Prostate gland (tissue), 2 donors: ENCODE results near the gene KIDINS220. TPM values are rescaled to one million over a fixed set of nuclear protein-coding genes. Genes with fewer than 3 reads are reported as not detected.

Experiments used
- DNase-seq: peaks from one replicate; pipeline ENCODE4 v3.0.0-alpha.2; 2019; ENCODE audit warnings: low spot score
- H3K27ac ChIP-seq, 2 donors: fragments of 200-600 bp; sonication (generic); 2 replicates each; pipeline ENCODE4 v1.5.1; 2017 to 2019
- H3K27me3 ChIP-seq: fragments of 200-600 bp; sonication (generic); replicated peaks from 2 replicates; pipeline ENCODE4 v1.5.1; 2019; ENCODE audit not compliant: insufficient read depth
- H3K36me3 ChIP-seq, 2 donors: fragments of 200-600 bp; sonication (generic); 1 replicate in 1 of 2; 2 replicates in 1 of 2; pipeline versions ENCODE4 v1.5.1 to v1.8.1; 2017 to 2019
- H3K4me1 ChIP-seq: fragments of 200-600 bp; sonication (generic); replicated peaks from 2 replicates; pipeline ENCODE4 v1.5.1; 2019
- H3K4me3 ChIP-seq, 2 donors: fragments of 200-600 bp; sonication (generic); 2 replicates each; pipeline ENCODE4 v1.5.1; 2017 to 2019
- H3K9me3 ChIP-seq: fragments of 200-600 bp; sonication (generic); 2 replicates; pipeline ENCODE4 v1.5.1; 2017
- POLR2A ChIP-seq: fragments of 450-650 bp; IDR thresholded peaks from one replicate; pipeline ENCODE4 v1.6.1; 2016; ENCODE audit warnings: antibody characterized with exemption, mild to moderate bottlenecking
- POLR2AphosphoS5 ChIP-seq: sonication (generic); formaldehyde crosslinking; IDR thresholded peaks from one replicate; pipeline ENCODE4 v1.6.1; 2017; ENCODE audit warnings: antibody characterized with exemption
- WGBS: methylation state at CpG from one replicate; pipeline ENCODE4 v1.1.5; 2018; 5-methylcytosine and 5-hydroxymethylcytosine counted together
- intact Hi-C: fragments of 100-400 bp; cut with DNase I; formaldehyde crosslinking; loops from one replicate; pipeline ENCODE4 v1.14.2; 2022
- total RNA-seq, 2 donors: library from RNA; depleted of rRNA; stranded (reverse); fragments of >200 nt; gene quantifications; one replicate each; pipeline ENCODE4 v1.1.0, GENCODE V29; 2016
- TF ChIP-seq, protein P1 (sequence below), 4 experiments: fragments of 200-600 bp in 2 of 4; fragments of 450-650 bp in 2 of 4; sonication (generic) in 2 of 4; IDR thresholded peaks; 1 replicate in 3 of 4; 2 replicates in 1 of 4; pipeline ENCODE4 v1.5.1; 2016 to 2019; ENCODE audit warnings: antibody characterized with exemption in 4 of 4, mild to moderate bottlenecking in 2 of 4, moderate library complexity in 2 of 4

Gene KIDINS220
- total RNA-seq, 2 donors from 2014 or later = 46.2 to 84.5 TPM

DNA sequence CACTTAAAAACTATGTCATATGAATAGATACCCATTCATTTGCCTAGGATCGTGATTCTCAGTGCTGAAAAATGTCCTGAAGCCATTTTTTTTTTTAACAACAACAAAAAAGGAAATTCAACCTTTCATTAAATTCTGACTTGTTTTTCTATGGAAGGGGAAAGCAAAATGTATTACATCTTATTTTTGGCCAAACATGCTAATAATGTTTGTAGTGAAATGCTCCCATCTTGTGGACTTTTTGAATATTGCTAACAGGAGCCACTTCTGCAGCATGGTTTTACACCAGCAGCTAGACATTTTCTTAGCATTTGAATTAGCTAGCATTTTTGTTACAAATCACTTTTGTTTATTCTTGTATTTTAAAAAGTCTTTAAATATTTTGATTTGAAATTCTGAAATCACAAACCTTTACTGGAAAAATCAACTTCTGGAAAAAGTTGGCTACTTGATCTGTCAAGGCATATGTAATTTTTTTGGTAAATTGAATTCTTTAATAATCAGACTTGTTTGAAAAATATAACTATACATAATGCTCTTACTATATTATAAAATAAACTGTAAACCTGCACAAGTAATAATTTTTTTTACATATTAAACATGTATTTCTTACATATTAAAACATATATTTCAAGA lies 75.8 kb downstream of the KIDINS220 start:
- TF ChIP-seq POLR2A = no peak
- TF ChIP-seq POLR2AphosphoS5 = no peak
- TF ChIP-seq, protein P1, sequence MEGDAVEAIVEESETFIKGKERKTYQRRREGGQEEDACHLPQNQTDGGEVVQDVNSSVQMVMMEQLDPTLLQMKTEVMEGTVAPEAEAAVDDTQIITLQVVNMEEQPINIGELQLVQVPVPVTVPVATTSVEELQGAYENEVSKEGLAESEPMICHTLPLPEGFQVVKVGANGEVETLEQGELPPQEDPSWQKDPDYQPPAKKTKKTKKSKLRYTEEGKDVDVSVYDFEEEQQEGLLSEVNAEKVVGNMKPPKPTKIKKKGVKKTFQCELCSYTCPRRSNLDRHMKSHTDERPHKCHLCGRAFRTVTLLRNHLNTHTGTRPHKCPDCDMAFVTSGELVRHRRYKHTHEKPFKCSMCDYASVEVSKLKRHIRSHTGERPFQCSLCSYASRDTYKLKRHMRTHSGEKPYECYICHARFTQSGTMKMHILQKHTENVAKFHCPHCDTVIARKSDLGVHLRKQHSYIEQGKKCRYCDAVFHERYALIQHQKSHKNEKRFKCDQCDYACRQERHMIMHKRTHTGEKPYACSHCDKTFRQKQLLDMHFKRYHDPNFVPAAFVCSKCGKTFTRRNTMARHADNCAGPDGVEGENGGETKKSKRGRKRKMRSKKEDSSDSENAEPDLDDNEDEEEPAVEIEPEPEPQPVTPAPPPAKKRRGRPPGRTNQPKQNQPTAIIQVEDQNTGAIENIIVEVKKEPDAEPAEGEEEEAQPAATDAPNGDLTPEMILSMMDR (IDR thresholded peaks at IDR 0.05) = peak in 2 of 4 experiments; percentile 49 to 56
- Histone ChIP-seq H3K27me3 (no peaks in the 10 kb centered on the region), H3K9me3 (no peaks in the 10 kb centered on the region), H3K4me3 (no peak overlapping the region), H3K36me3 (no peaks in the 10 kb centered on the region), H3K4me1 (no peaks in the 10 kb centered on the region), H3K27ac (no peak overlapping the region)
- intact Hi-C loops = loop anchor here (10.0 kb wide), 2 partner anchors 1327 to 1667 kb away; no protein-coding TSS in a partner anchor
- no peak for DNase-seq
- 69% methylated on average over 1 of the region's 1 CpG for WGBS

DNA sequence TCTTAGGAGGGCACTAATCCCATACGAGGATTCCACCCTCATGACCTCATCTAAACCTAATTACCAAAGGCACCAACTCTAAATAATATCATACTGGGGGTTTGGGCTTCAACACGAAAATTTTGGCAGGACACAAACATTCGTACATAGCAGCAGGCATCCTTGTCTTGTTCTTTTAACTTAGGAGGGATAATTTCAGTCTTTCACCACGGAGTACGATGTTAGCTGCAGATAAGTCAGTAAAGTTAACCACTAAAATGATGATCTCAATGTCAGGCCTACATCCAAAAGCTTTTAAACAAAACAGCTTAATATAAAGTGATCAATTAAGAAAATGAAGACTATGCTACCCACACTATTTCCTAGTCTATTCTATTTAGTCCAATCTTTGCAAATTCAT lies 80.7 kb downstream of the KIDINS220 start:
- no peaks in the 10 kb centered on the region for H3K27me3 ChIP-seq
- TF ChIP-seq POLR2AphosphoS5 (no peak), POLR2A (no peak)
- TF ChIP-seq, protein P1 (IDR thresholded peaks at IDR 0.05) = no peak
- no peak overlapping the region for H3K27ac ChIP-seq
- no peaks in the 10 kb centered on the region for H3K9me3 ChIP-seq
- DNase-seq = no peak
- WGBS = 93% methylated on average over 5 of the region's 5 CpGs
- intact Hi-C loops = no loop called here
- no peak overlapping the region for H3K4me3 ChIP-seq
- H3K4me1 ChIP-seq = no peaks in the 10 kb centered on the region
- H3K36me3 ChIP-seq = no peaks in the 10 kb centered on the region

DNA sequence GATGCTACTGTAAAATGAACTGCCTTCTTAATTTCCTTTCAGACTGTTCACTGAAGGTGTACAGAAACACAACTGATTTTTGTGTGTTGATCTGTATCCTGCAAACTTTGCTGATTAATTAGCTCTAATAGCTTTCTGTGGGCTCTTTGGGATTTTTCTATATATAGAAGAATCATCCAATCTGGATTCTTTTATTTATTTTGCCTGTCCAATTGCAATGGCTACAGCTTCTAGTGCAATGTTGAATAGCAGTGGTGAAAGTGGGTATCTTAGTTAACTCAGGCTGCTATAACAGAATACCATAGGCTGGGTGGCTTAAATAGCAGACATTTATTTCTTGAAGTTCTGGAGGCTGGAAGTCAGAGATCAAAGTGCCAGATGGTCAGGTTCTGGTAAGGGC lies 81.2 kb downstream of the KIDINS220 start:
- no peaks in the 10 kb centered on the region for H3K4me1 ChIP-seq
- intact Hi-C loops = no loop called here
- H3K36me3 ChIP-seq = no peaks in the 10 kb centered on the region
- no peak overlapping the region for H3K4me3 ChIP-seq
- no peaks in the 10 kb centered on the region for H3K27me3 ChIP-seq
- H3K27ac ChIP-seq = no peak overlapping the region
- TF ChIP-seq, protein P1 (IDR thresholded peaks at IDR 0.05) = no peak
- no peak for TF ChIP-seq POLR2AphosphoS5
- no peak for TF ChIP-seq POLR2A
- no peaks in the 10 kb centered on the region for H3K9me3 ChIP-seq
- no peak for DNase-seq

DNA sequence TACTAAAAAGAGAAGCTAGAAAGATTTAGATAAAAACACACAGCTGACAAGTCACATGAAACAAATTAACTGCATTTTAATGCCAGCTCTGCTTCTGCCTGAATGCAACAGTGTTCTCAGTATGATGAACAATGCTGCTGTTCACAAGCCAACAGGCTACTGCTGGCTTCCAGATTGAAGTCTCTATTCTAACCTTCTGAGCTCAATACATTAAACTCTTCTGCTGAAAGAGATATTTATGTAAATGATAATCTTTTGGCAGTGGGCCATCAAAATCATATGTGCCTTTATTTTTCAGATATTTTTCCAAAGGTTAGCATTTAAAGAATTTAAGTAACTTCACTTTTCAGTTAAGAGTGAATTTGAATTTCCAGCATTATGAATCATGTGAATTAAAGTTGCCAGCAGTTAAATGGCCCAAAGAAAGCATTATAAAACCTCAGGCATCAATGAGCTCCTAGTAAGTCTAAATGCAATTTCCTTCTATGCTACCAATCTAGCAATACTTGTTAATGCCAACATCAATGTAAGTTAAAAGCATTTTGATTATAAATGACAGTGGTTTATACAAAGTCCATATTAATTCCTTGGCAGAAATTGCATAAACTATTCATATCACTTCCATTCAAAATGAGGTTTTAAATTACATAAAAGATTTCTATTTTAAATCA lies 83.2 kb downstream of the KIDINS220 start:
- intact Hi-C loops = no loop called here
- Histone ChIP-seq H3K27ac (no peak overlapping the region), H3K9me3 (no peaks in the 10 kb centered on the region)

DNA sequence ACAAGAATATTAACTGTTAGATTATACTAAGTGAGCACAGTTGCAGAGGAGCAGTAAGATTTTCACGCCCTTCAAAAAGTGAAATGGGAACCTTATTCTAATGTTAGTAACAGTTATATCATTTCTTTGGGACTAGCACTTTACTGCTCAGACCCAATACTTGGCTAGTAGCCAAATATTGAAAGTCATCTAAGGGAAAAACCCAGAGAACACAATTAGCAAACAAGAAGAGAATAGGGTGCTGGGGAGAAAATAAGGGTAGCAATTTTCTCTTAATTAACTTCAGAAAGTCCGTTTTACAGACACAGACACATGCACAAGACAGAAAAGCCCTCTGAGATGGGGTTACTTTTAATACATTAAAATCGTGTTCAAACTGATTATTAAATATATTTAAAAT lies 83.8 kb downstream of the KIDINS220 start:
- TF ChIP-seq POLR2A (no peak), POLR2AphosphoS5 (no peak)
- TF ChIP-seq, protein P1 (IDR thresholded peaks at IDR 0.05) = no peak
- Histone ChIP-seq H3K27ac (no peak overlapping the region), H3K4me1 (no peaks in the 10 kb centered on the region), H3K27me3 (no peaks in the 10 kb centered on the region), H3K9me3 (no peaks in the 10 kb centered on the region), H3K36me3 (no peaks in the 10 kb centered on the region), H3K4me3 (no peak overlapping the region)
- no peak for DNase-seq
- intact Hi-C loops = no loop called here
- WGBS = 69% methylated on average over 3 of the region's 3 CpGs

More for the DNA sequence above, 83.2 kb downstream of the KIDINS220 start:
- Histone ChIP-seq H3K27me3 (no peaks in the 10 kb centered on the region), H3K4me1 (no peaks in the 10 kb centered on the region), H3K36me3 (no peaks in the 10 kb centered on the region), H3K4me3 (no peak overlapping the region)
- no peak for TF ChIP-seq POLR2A
- DNase-seq = no peak
